Urinary bladder (tissue), 4 donors: ENCODE measurements around the gene PAQR6. TPM values are rescaled to one million over a fixed set of nuclear protein-coding genes. Genes with fewer than 3 reads are reported as not detected.

Source experiments
- DNase-seq: peaks from one replicate; pipeline ENCODE4 v3.0.0-alpha.2; 2015; ENCODE audit errors: extremely low spot score
- H3K27ac ChIP-seq: one replicate; pipeline ENCODE4 v1.5.1; 2013; ENCODE audit warnings: low read depth, mild to moderate bottlenecking, moderate library complexity
- H3K36me3 ChIP-seq: one replicate; pipeline ENCODE4 v1.6.1; 2013; ENCODE audit warnings: mild to moderate bottlenecking, moderate library complexity; ENCODE audit not compliant: insufficient read depth
- H3K4me1 ChIP-seq: one replicate; pipeline ENCODE4 v1.6.1; 2013; ENCODE audit warnings: mild to moderate bottlenecking, moderate library complexity; ENCODE audit not compliant: insufficient read depth
- H3K4me3 ChIP-seq: one replicate; pipeline ENCODE4 v1.5.1; 2013; ENCODE audit warnings: low read depth, low read length
- WGBS: extraction: QIAGEN DNeasy Blood & Tissue Kit; methylation state at CpG from one replicate; pipeline ENCODE4 v1.1.7; 2013; 5-methylcytosine and 5-hydroxymethylcytosine counted together
- polyA plus RNA-seq: library from polyadenylated mRNA; stranded (reverse); fragments of 200-250 nt; gene quantifications from one replicate; pipeline ENCODE4 v1.2.3, GENCODE V29; 2013
- total RNA-seq: library from RNA; depleted of rRNA; stranded (reverse); fragments of >200 nt; gene quantifications from one replicate; pipeline ENCODE4 v1.2.3, GENCODE V29; 2014
- donor health status: healthy with polysubstance abuse.
- donor health status: healthy.

The PAQR6 gene
- total and polyA plus RNA-seq, 2 donors, result 0.79 to 1.5 TPM

DNA sequence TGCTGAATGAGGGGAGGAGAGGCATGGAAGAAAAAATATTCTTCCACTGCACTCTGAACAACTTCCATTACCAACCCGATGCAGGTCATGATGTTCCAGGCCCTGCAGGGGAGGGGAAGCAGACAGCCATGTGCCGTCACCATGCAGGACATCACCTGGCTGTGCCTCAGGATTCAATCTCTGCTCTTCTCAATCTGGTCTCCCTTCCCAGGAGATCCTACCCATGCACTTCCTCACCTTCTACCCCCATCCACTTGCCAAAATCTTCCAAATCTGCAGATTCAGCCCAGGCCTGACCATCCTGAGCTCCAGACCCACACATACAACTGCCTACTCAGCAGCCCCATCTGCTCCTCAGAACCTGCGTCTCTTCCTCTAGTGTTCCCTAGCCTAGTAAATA is 5.8 kb upstream of the PAQR6 start:
- no peaks in the 10 kb centered on the region for H3K4me1 ChIP-seq
- H3K4me3 ChIP-seq, result no peak overlapping the region
- DNase-seq, result no peak
- peaks cover 6% of the 10 kb centered on the region for H3K36me3 ChIP-seq
- H3K27ac ChIP-seq, result no peak overlapping the region
- 90% methylated on average over 3 of the region's 3 CpGs for WGBS

DNA sequence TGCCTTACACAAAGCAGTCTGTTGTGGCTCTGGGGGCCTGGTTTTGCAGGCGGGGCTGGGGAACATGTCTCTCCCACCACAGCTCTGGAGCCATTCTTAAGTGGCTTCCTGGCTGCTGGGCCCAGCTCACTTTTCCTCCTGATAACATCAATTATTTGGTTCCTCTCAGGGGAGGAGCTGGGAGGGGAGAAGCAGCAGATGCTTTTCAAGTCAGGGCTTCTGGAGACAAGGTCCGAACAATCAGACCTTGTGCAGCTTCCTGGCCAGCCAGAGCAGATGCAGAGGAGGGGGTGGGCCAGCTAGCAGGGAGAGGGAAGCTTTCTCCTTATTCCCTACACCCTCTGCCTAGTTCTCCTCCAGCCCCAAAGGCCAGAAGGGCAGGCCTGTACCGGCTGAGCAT is 3.7 kb upstream of the PAQR6 start:
- peak; percentile 57 for DNase-seq
- H3K36me3 ChIP-seq, result no peaks in the 10 kb centered on the region
- H3K27ac ChIP-seq, result no peak overlapping the region
- H3K4me3 ChIP-seq, result no peak overlapping the region
- WGBS, result 45% methylated on average over 3 of the region's 3 CpGs
- no peaks in the 10 kb centered on the region for H3K4me1 ChIP-seq

DNA sequence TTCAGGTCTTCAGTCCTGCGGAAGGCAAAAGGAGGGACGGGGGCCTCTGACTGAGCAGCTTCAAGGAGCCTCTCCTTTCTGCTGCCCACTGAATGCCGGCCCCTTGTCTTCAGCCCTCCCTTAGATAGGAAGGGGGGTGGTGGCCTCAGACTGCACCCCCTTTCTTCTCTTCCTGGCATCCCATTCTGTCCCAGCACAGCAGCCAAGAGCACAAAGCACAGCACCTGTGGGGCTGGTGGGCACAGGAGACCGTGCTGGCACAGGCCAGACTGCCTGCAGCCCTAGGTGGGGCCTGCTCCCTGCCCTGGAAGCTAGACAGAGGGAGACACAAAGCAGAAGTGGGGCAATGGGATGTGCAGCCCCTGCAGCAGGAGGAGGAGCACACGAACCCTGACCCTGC is 1.7 kb upstream of the PAQR6 start:
- no peak for DNase-seq

DNA sequence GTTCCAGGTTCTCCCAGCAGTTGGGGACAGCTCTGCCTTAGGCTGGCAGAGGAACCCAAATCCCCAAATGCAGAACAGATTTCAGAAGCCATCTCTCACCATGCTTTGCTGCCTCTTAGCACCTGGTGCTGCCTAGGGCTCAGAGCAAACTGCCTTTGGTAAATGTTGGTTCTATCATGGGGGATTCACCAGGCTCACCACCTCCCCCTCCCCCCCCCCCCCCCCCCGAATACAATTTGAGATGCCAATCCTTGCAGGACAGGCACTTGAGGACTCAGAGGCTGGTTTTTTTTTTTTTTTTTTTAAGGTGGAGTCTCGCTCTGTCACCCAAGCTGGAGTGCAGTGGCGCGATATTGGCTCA is 447 bp upstream of the PAQR6 start:
- no peaks in the 10 kb centered on the region for H3K4me1 ChIP-seq
- no peaks in the 10 kb centered on the region for H3K36me3 ChIP-seq
- H3K27ac ChIP-seq, result no peak overlapping the region
- DNase-seq, result no peak
- H3K4me3 ChIP-seq, result no peak overlapping the region
- 80% methylated on average over 4 of the region's 4 CpGs for WGBS

More for the DNA sequence above, 1.7 kb upstream of the PAQR6 start:
- WGBS, result 87% methylated on average over 5 of the region's 5 CpGs
- H3K4me3 ChIP-seq, result no peak overlapping the region
- no peak overlapping the region for H3K27ac ChIP-seq
- no peaks in the 10 kb centered on the region for H3K4me1 ChIP-seq
- H3K36me3 ChIP-seq, result no peaks in the 10 kb centered on the region

DNA sequence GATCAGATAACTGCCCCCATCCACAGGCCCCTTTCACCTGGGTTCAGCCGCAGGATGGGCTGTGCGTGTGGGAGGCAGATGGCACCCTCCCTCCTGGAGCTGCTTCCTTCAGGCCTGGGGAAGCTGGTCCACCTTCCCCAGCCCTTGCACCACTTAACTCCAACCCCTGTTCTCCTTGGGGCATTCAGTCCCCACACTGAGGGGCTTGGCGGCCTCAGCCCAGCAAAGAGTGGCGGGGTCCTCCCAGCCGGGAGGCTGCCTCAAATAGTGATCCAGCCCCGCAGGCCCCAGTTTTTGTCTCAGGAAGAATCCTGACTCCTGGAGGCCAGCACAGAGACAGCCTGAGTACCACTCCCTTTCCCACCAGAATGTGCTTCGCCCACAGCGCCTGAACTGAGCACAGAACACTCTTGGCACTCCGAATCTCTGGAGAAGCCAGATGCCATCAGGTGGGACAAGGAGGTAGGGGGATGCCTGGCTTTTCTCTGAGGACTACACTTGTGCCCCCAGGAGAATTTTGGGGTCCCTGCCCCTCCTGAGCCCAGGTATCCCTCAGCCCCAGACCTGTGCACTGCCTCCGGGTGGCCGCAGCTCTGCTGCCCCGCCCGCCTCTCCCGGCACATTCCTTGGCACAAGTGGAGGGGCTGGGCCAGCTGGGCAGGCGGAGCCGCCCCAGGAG is 936 bp downstream of the PAQR6 start:
- H3K36me3 ChIP-seq, result no peaks in the 10 kb centered on the region
- DNase-seq, result no peak
- no peak overlapping the region for H3K27ac ChIP-seq
- WGBS, result 45% methylated on average over 16 of the region's 16 CpGs
- no peak overlapping the region for H3K4me3 ChIP-seq
- H3K4me1 ChIP-seq, result no peaks in the 10 kb centered on the region

DNA sequence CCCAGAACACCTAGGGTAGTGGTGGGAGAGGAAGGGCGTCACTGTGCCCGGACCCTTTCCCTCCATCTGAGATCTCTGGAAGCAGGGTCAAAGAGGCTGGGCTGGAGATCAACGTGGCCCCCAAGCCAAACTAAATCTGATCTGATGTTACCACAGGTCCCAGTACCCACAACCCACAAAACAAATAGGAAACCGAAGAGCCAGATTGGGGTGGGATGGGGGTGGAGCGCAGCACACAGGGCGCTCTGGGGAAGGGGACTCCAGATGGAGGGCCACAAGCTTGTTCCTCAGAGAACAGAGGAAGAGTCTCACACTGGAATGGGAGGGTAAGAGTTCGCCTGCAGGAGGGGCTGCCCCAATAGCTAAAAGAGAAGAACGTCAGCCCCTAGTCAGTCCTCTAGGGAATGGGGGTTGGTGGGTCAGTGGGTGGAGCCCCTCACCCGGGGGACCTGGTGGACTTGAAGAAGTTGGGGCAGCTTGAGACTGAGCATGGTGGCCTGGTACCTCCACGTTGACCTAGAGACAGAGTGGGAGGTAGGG is 1.5 kb downstream of the PAQR6 start:
- H3K36me3 ChIP-seq, result no peaks in the 10 kb centered on the region

DNA sequence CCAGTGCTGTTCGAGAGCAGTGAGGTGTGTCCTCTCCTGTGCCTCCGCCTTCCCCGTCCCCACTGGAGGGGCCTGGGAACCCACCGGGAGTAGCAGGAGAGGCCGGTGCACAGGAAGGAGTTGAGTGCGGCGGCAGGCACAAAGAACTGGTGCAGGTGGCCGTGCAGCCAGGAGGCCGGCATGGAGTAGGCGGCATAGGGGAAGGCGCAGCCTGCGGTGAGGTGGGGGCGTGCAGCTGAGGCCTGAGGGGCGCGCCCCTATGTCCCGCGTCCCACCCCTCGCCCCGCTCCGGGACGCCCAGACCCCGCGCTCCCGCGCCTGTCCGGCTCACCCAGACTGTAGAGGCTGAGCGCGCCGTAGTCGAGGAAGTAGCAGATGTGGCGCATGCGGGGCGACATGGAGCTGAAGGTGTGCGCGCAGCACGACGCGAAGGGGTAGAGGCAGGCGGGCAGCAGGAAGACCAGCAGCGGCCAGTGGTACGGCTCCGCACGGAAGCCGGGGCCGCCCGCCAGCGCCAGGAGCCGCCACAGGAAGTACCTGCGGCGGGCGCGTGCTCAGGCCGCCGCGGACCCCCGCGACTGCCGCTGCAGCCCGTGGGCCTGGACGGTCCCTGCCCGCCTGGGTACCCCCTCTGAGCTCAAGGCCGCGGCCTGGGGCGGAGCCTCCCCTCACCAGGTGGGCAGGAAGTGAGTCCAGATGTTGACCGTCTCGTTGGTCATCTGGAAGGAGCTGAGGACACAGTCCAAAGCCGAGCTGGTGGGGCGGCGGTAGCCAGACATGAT is 2.2 kb downstream of the PAQR6 start:
- Histone ChIP-seq H3K27ac (no peak overlapping the region), H3K36me3 (no peaks in the 10 kb centered on the region), H3K4me3 (no peak overlapping the region), H3K4me1 (no peaks in the 10 kb centered on the region)
- WGBS, result 5% methylated on average over 69 of the region's 69 CpGs
- DNase-seq, result no peak

More for the DNA sequence above, 1.5 kb downstream of the PAQR6 start:
- WGBS, result 58% methylated on average over 10 of the region's 10 CpGs
- H3K4me1 ChIP-seq, result no peaks in the 10 kb centered on the region
- no peak overlapping the region for H3K27ac ChIP-seq
- no peak overlapping the region for H3K4me3 ChIP-seq
- no peak for DNase-seq

DNA sequence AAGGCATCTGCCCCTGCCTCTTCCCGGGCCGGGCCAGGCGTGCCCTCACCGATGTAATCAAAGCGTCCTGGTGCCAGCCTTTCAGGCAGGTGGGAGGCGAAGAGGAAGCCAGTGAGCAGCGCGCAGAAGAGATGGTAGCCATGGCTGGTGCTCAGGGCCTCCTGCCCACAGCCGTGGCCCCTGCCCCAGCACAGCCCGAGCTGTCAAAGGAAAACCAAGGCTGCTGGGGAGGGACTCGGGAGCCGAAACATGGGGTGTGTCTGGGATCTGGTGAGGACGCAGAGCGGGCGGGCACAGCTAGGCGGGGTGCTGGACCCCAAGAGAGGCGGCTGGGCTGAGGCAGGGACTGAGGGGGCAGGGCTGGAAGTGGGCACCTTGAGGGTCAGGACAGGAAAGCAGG is 3.1 kb downstream of the PAQR6 start:
- Histone ChIP-seq H3K27ac (no peak overlapping the region), H3K4me3 (no peak overlapping the region), H3K4me1 (no peaks in the 10 kb centered on the region), H3K36me3 (peaks cover 2% of the 10 kb centered on the region)
- DNase-seq, result no peak
- 88% methylated on average over 17 of the region's 17 CpGs for WGBS

DNA sequence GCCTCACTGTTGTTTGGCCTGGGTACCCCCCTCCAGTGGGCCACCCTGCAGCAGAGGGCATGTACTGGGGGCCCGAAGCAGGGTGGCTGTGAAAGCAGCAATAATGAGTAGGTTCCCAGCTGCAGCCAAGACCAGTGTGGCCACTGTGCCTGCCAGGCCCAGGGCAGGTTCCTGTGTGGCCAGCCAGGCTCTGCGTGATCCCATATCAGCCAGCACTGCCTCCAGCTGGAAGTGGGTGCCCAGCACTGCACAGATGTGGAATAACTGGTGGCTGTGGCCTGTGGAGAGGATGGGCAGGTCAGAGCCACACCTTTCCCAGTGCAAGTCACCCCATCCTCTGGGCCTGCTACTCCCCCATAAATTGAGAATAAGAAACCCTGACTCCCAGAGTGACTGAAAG is 3.7 kb downstream of the PAQR6 start:
- DNase-seq, result no peak
- Histone ChIP-seq H3K36me3 (peaks cover 2% of the 10 kb centered on the region), H3K27ac (no peak overlapping the region), H3K4me1 (no peaks in the 10 kb centered on the region), H3K4me3 (no peak overlapping the region)
- 83% methylated on average over 2 of the region's 2 CpGs for WGBS

DNA sequence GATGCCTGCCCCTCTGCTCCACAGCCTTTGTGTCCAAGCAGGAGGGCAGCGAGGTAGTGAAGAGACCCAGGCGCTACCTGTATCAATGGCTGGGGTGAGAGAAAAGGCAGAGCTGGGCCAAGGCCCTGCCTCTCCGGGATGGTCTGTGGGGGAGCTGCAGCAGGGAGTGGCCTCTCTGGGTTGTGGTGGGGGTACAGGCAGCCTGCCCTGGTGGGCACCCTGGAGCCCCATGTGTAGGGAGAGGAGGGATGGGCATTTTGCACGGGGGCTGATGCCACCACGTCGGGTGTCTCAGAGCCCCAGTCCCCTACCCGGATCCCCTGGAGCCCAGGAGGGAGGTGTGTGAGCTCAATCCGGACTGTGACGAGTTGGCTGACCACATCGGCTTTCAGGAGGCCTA is 5.1 kb downstream of the PAQR6 start:
- WGBS, result 77% methylated on average over 10 of the region's 10 CpGs

DNA sequence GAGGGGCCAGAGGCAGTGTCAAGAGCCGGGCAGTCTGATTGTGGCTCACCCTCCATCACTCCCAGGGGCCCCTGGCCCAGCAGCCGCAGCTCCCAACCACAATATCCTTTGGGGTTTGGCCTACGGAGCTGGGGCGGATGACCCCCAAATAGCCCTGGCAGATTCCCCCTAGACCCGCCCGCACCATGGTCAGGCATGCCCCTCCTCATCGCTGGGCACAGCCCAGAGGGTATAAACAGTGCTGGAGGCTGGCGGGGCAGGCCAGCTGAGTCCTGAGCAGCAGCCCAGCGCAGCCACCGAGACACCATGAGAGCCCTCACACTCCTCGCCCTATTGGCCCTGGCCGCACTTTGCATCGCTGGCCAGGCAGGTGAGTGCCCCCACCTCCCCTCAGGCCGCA is 5.9 kb downstream of the PAQR6 start, which contains the start of gene BGLAP:
Gene BGLAP (plus strand): TSS at position 259 of the 400 bp plus-strand sequence. CDS start 48 bp downstream, at position 307.
- 82% methylated on average over 14 of the region's 14 CpGs for WGBS
- no peaks in the 10 kb centered on the region for H3K4me1 ChIP-seq

More for the DNA sequence above, 5.1 kb downstream of the PAQR6 start:
- DNase-seq, result no peak
- Histone ChIP-seq H3K4me1 (no peaks in the 10 kb centered on the region), H3K4me3 (no peak overlapping the region), H3K27ac (no peak overlapping the region), H3K36me3 (peaks cover 3% of the 10 kb centered on the region)

DNA sequence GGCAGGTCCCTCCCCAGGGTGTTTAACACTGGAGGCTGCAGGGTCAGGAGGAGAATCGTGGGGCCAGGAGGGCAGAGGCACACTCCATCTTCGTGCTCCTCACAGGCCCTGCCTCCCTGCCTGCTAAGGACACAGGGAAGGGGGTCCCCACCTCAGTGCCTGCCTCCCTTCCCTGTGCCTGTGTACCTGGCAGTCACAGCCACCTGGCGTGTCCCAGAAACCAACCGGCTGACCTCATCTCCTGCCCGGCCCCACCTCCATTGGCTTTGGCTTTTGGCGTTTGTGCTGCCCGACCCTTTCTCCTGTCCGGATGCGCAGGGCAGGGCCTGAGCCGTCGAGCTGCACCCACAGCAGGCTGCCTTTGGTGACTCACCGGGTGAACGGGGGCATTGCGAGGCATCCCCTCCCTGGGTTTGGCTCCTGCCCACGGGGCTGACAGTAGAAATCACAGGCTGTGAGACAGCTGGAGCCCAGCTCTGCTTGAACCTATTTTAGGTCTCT is 6.5 kb downstream of the PAQR6 start:
- no peak for DNase-seq
- 70% methylated on average over 15 of the region's 15 CpGs for WGBS
- Histone ChIP-seq H3K27ac (no peak overlapping the region), H3K4me3 (no peak overlapping the region), H3K4me1 (no peaks in the 10 kb centered on the region), H3K36me3 (peaks cover 6% of the 10 kb centered on the region)

More for the DNA sequence above, 5.9 kb downstream of the PAQR6 start, which contains the start of gene BGLAP:
- Histone ChIP-seq H3K27ac (no peak within 1 kb of the TSS), H3K36me3 (peaks cover 3% of the 10 kb centered on the region), H3K4me3 (no peak within 1 kb of the TSS)
- no peak for DNase-seq

DNA sequence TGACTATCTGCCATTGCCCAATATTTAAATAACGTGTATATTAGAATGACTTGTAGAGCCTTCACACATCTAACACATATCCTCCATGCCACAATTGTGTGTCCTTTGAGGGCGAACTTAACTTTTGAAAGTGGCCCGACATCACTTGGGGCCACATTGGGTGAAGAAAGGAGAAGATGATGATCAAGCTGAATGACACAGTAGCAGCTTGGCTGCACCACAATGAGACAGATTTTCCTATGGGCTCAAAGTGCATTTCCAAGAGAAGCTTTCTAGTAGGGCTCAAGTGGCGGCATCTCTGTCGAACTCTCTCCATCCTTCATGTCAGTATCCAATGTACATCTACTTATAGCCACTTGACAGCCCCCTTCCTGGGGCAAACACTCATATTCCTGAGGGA is 9.6 kb downstream of the PAQR6 start:
- Histone ChIP-seq H3K36me3 (peaks cover 8% of the 10 kb centered on the region), H3K27ac (no peak overlapping the region), H3K4me1 (no peaks in the 10 kb centered on the region), H3K4me3 (no peak overlapping the region)
- no peak for DNase-seq
- WGBS, result 96% methylated on average over 5 of the region's 5 CpGs

DNA sequence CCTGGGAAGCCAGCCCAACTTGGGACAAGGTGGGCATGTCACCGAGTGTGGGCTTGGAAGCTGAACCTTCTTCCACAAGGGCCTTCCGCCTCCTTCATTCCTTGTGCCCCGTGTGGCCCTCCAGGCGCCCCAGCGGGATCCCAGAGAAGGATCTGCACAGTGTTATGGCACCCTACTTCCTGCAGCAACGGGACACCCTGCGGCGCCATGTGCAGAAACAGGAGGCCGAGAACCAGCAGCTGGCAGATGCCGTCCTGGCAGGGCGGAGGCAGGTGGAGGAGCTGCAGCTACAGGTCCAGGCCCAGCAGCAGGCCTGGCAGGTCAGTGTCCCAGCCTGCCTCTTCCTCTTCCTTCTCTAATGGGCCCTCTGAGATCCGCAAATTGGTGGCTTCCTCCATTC is 11.7 kb downstream of the PAQR6 start:
- Histone ChIP-seq H3K4me1 (no peaks in the 10 kb centered on the region), H3K27ac (no peak overlapping the region), H3K36me3 (peaks cover 8% of the 10 kb centered on the region), H3K4me3 (no peak overlapping the region)
- 94% methylated on average over 12 of the region's 12 CpGs for WGBS
- no peak for DNase-seq
